ENCODE measurements around the gene HECTD3.
"Not testable (repeated sequence)": the region's sequence is repeated elsewhere in the genome, so short reads cannot be mapped to it uniquely, and the experiment has no call there.

The HECTD3 gene

DNA sequence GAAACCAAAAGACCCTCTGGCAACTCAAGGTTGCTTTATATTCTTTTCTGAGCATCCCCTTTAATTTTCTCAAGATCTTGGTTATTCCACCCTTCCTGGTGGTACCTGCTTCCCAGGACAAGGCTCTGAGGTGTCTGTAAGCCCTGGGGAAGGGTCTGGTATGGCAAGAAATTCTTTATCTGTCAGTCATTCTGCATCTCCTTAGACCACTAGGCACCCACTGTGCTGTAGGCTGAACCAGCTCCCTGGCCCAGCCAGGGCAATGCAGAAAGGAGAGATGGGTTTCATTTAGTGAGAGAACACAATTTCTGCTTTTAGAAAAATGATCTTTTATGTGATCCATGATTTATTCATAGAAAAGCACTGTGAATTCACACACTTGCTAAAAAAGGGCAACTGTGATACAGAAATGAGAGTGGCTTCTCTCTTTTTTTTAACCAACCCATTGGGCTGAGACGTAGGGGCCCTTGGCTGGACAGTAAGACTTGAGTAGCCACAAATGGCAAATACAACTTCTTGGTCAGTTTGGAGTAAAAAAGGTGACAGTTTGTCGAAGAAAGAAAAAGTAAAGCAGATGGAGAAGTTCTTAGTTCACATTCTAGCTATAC lies 5.1 kb upstream of the HECTD3 start:
- in situ Hi-C loops (cut with HindIII; ENCODE audit: low pct_ligation_motif_present, low pct_unique_long_range_greater_than_20kb, low sequenced_read_pairs) = no loop called here
- DNase-seq = no peak

DNA sequence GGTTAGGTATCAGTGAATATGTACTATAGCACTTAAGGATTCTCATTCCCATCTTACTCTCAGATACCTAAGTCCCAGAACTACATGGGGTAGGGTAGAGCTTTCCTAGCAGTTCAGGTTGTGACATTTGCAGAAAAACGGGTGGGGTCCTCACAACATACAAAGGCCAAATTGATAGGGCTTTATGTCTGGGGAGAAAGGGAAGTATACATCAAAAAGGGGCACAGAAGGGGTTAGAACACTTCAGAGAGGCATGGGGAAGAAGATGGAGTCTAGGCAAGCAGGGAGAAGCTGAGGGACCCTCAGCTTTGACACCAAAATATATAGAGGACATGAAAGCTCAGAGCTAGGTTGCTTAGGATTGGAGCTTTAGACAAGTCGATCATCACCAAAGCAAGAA lies 4.6 kb upstream of the HECTD3 start:
- DNase-seq = no peak
- in situ Hi-C loops (cut with HindIII; ENCODE audit: low pct_ligation_motif_present, low pct_unique_long_range_greater_than_20kb, low sequenced_read_pairs) = no loop called here

DNA sequence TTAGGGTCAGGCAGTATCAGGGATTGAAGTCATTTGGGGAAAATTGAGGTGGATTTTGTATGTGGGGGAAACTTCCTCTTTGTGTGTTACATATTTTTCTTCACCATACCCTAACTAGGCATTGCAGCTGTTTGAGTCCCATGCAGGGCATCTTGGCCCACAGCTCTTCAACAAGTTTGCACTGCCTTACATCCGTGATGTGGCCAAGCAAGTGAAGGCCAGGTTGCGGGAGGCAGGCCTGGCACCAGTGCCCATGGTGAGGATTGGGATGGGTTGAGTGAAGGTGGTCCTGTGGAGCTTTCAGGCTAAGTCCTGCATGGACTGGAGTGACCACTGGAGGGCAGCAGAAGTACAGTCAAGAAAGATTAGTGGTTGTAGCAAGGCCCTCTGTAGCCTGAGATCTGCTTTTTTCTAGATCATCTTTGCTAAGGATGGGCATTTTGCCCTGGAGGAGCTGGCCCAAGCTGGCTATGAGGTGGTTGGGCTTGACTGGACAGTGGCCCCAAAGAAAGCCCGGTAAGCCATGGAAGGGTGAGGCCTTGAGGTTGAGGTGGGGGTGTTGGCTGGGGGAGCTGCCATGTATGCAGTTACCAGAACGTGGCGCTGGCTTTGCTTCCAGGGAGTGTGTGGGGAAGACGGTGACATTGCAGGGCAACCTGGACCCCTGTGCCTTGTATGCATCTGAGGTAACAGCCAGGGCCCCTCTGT lies 3.4 kb upstream of the HECTD3 start:
- in situ Hi-C loops (cut with HindIII; ENCODE audit: low pct_ligation_motif_present, low pct_unique_long_range_greater_than_20kb, low sequenced_read_pairs) = no loop called here
- peak; percentile 70 for DNase-seq

DNA sequence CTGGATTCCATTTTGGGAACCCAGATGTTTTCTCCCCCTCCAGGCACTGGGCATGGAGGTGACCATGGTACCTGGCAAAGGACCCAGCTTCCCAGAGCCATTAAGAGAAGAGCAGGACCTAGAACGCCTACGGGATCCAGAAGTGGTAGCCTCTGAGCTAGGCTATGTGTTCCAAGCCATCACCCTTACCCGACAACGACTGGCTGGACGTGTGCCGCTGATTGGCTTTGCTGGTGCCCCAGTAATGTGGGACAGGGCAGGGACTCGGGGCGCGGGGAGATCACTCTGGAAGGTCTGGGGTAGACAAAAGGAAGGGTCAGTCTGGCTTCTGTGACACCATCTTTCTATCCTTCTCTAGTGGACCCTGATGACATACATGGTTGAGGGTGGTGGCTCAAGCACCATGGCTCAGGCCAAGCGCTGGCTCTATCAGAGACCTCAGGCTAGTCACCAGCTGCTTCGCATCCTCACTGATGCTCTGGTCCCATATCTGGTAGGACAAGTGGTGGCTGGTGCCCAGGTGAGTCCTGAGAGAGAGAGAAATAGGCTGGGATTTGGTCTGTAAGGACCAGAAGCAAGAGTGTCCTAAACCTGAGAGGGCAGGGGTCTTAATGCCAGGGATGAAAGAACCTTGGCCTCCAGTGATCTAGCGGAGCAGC lies 2.6 kb upstream of the HECTD3 start:
- no peak for DNase-seq
- in situ Hi-C loops (cut with HindIII; ENCODE audit: low pct_ligation_motif_present, low pct_unique_long_range_greater_than_20kb, low sequenced_read_pairs) = no loop called here

DNA sequence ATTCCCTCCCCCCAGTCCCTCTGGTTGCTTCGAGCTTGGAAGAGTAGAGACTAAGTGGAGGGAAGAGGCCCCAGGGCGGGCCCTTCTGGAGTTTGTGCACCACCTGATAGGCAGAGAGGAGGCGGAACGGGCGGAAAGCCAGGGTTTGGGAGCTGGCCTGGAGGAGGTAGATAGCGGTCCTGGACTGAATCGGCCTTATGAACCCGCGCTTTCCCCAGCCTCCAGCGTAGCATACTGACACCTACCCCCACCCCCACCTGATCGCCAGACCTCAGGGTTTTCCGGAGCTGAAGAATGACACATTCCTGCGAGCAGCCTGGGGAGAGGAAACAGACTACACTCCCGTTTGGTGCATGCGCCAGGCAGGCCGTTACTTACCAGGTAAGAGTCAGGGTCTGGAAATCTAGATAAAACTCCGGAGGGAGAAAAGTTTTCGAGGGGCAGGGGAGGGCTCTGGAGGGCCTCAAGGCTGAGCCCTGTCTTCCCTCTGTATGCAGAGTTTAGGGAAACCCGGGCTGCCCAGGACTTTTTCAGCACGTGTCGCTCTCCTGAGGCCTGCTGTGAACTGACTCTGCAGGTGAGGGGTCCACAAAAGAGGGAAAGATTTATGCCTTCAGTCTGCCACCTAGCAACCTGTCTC lies 1.6 kb upstream of the HECTD3 start:
- in situ Hi-C loops (cut with HindIII; ENCODE audit: low pct_ligation_motif_present, low pct_unique_long_range_greater_than_20kb, low sequenced_read_pairs) = no loop called here
- DNase-seq = peak; percentile 56

DNA sequence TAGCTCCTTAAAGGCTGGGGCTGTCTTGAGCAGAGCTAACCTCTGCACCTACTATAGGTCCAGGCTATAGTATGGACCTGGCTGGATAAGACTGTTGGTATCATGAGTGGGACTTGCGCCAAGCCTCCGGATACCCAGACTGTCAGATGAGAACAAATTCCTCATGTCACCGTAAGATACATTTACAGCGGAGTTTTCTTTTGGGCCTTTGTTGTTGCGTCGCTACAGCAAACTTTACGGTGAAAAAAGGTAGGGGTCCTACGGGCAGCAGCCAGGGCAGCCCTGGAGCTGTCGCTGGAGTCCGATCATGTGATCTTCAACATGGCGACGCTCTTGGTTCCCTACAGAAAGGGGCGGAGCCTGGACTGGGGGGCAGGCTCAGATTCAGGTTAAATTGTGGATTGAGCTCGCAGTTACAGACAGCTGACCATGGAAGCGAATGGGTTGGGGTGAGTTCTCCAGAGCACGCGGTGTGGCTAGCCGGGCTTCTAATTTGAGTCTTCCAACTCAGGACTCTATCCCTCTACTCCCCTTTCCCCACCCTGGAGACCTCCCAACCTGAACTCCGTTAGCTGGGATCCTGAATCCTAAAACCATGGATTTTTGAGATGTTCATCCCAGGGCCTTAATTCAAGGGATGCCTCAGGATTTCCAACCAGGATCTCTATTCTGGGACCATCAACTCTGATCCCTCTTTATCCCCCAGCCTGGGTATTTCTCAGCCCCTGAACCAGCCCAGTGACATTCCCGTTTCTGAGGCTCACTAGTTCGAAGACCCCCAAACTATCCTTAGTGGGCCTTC lies 914 bp upstream of the HECTD3 start, which contains the start of gene UROD:
TSS of gene UROD (plus strand) at position 418 of the 802 bp plus-strand sequence. CDS start at position 430, 12 bp downstream.
- in situ Hi-C loops (cut with HindIII; ENCODE audit: low pct_ligation_motif_present, low pct_unique_long_range_greater_than_20kb, low sequenced_read_pairs) = no loop called here
- peak; percentile 94 for DNase-seq

DNA sequence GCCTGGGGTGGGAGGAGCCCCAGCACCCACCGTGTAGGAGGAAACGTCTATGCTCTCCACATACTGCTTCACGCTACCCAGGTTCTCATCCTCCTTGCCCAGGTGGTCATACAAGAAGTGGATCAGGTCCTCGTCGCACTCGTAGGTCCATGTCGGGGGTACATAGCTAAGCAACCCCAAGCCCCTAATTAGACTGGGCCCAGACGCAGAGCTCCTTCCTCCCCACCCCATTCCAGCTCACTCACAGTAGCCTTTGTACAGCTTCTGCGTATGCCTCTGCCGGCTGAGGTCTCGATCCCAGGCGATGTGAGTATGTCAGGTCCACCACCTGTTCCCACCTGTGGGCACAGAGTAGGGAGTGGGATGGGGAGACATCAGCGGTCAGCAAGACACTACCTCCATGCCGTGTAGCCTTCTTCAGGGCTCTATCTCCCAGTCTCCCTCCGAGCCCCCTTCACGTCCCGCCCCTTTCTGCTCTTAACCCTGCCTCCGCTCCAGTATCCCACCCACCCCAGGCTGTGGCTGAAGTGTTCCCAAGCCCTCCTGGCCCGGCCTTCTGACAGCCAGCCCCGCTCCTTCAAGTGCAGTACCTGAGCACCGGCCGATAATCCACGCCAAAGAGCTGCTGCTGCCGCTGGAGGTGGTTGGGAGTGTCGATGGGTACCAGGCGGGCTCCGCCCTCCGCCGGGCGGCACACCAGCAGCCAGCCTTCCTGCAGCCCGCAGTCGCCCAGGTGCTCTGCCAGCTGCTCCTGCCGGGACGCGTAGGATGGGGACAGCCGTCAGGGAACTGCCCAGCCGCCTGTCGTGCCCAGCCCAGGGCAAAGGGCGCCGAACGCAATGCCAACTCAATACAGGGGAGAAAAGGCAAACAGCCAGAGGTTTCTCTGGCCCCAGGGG lies 919 bp downstream of the HECTD3 start:
- DNase-seq = peak; percentile 5
- in situ Hi-C loops (cut with HindIII; ENCODE audit: low pct_ligation_motif_present, low pct_unique_long_range_greater_than_20kb, low sequenced_read_pairs) = no loop called here

DNA sequence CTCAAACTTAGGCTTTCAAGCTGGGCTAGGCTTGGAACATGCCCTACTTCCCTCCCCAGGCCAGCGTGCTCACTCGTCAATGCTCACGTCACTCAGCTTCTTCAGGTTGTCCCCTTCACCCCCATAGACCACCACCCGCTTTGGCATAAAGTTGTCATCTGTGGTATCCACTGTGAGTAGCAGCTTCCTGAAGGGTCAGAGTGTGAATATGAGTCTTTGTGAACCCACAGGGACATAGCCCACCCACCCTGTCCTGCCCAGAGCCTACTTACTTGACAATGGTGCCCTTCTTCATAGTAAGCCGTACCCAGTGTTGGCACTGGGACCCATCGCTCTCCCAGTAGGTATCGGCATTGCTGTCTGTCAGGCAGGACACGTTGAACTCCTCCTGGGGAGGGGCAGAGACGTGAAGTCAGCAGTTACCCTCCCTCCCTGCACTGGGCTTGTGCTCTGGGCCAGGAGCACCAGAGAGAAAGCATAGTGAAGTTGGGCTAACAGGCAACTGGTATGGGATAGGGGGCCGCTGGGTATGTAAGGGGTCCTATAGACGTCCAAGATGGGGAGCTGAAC lies 1.7 kb downstream of the HECTD3 start:
- in situ Hi-C loops (cut with HindIII; ENCODE audit: low pct_ligation_motif_present, low pct_unique_long_range_greater_than_20kb, low sequenced_read_pairs) = no loop called here

DNA sequence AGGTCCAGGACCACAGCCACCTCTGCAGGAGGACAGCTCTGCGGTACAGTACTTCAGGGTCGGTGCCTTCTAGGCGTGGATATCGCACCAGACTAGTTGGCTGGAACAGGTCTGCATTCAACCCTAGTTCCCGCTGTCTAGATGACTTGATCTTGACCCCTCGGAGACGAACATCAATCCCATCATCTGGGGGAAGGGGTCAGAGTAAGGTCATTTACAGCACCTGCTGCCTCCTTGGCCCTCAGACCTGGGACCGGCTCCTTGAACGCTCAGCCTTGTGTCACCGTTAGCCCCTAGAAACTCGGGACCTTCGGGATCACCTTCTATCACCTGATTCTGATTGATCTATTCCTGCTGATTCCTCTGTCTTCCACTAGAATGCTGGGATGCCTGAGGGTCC lies 2.6 kb downstream of the HECTD3 start:
- DNase-seq = no peak
- in situ Hi-C loops (cut with HindIII; ENCODE audit: low pct_ligation_motif_present, low pct_unique_long_range_greater_than_20kb, low sequenced_read_pairs) = no loop called here

More for the DNA sequence above, 1.7 kb downstream of the HECTD3 start:
- DNase-seq = no peak

DNA sequence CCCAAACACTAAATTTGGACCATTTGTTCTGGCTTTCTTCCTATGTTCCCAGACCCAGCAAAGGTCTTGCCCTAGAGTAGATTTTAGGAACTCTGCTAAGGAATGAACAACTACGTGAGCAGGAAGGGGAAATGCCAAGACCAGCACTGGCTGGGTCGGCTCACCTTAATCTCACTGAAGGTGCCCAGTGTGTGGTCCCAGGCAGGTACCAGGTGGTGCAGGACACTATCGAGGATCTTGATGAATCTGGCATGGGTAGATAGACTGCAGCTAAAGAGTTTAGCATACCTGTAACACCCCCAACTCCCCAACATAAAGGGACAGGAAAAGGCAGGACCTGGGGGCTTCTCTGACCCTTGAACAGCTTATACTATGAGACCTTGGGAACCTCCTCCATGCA lies 3.0 kb downstream of the HECTD3 start:
- no peak for DNase-seq
- in situ Hi-C loops (cut with HindIII; ENCODE audit: low pct_ligation_motif_present, low pct_unique_long_range_greater_than_20kb, low sequenced_read_pairs) = no loop called here

DNA sequence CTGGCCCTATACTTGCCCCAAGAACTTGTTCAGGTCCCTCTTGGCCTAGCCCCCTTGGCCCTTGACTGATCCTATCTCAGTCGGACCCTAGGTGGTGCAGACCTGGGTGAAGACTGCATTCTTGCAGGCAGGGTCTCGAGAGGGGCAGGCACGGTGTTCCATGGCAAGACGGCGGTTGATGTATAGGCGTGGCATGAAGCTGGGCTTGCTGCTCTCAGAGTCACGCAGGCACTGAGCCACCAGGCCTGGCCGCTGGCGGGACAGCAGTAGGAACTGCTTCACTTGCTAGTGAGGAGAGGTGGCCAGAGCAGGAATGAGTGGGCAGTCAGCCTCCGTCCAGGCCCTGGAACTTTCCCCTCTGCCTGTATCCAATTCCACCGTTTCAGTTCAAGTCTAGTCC lies 3.8 kb downstream of the HECTD3 start:
- in situ Hi-C loops (cut with HindIII; ENCODE audit: low pct_ligation_motif_present, low pct_unique_long_range_greater_than_20kb, low sequenced_read_pairs) = no loop called here
- no peak for DNase-seq

DNA sequence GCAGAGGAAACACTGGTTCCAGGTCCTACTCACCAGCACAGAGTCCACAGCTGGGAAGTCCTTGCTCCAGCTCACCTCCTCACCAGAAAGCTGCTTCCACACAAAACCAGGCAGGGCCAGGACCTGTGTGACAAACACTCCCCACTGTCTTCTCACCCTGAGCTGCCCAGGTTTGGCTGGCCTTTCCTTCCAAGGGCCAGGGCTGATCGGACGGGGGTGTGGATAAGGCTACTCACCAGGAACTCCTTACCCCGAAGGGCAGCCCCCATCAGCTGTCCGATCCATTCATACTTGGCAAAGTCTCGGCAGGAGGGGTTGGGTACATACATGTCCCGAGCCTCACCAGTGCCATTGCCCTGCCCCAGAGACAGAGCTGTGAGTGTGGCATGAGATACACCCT lies 5.4 kb downstream of the HECTD3 start:
- DNase-seq = no peak
- in situ Hi-C loops (cut with HindIII; ENCODE audit: low pct_ligation_motif_present, low pct_unique_long_range_greater_than_20kb, low sequenced_read_pairs) = no loop called here

DNA sequence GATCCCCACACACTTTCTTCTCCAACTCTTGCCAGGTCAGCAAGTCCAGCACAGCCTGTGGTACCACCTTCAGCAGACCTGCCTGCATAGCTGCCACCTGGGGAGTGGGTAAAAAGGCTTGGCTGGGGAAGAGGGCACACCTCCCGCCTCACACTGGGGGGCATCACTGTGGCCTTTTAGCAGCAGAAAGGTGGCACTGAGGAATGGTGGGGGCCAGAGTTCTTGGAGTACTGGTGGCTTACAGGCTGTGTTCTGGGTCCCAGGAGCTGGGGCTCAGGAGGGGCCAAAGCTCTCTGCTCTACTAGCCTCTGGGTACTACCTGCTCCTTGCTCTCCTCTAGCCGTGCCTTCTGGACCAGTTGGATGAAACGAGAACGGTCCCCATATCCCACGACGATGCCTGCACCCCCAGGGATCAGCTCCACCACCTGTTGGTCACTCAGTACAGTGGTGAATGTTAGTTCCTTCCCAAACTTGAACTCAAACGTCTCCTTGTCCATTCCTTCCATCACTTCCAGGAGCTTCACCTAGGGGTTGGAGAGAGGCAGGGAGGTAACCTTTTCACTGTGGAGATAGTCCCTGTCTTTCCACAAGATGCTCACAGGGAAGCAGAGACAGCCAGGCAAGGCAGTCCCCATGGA lies 6.7 kb downstream of the HECTD3 start:
- DNase-seq = no peak
- in situ Hi-C loops (cut with HindIII; ENCODE audit: low pct_ligation_motif_present, low pct_unique_long_range_greater_than_20kb, low sequenced_read_pairs) = no loop called here

DNA sequence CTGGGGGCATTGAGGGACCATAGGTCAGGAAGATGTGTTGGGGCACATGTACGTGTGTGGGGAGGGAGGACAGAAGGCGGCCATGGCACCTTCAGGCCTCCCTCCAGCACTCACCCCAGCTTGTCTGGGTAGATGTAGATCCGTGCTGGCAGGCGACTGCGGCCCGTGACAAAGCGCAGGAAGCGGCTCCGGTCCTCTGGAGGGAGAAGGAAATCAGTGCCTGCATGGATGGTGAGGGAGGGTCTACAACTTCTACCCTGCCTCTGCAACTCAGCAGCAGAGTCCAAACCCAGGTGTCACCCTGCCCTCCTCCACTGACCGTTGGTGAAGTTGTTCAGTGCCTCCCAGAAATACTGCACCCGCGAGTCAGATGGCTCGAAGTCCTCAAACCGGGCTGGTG lies 7.4 kb downstream of the HECTD3 start:
- no peak for DNase-seq
- in situ Hi-C loops (cut with HindIII; ENCODE audit: low pct_ligation_motif_present, low pct_unique_long_range_greater_than_20kb, low sequenced_read_pairs) = no loop called here

DNA sequence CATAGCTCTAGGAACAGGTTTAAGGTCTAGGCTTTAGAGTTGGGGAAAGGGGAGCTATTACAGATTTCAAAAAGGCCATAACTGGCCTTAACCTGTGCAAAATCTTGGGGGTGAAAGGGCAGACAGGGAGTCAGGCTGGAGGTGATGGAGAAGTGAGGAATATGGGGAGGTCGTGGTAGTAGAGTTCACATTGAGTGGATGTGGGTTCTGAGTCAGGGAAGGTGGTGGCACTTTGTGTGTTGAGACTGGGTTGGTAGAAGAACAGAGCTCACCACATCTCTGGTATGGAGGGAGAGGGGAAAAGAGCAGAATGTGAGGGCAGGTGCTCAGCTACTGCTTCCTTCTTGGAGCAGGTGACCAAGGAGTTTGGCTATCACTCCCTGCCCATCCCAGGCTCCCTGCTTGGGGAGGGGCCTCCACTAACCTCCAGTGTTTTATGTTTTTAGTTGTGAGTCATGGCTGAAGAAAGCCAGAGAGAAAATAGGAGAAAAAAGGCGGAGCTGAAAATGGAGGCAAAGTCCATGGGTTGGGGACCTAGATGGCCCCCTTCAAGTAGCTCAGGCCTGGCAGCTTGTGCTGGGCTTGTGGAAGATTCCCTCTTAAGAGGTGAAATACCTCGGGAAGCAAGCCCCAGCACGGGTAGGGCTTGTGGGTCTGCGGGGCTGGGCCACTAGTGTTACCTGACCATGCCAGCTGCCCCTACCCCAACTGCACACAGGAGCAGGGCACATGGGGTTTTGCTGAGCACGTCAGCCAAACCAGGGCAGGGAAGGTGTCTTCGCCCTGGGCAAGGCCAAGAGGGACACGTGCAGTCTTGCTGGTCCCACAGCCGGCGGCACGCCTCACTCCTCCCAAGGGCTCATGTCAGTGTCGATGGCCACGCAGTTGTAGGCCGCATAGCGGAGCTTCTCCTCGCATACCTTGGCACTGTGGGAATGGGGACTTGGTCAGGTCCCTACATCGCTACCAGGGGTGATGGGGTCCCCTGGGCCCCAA lies 8.2 kb downstream of the HECTD3 start:
- in situ Hi-C loops (cut with HindIII; ENCODE audit: low pct_ligation_motif_present, low pct_unique_long_range_greater_than_20kb, low sequenced_read_pairs) = no loop called here
- DNase-seq = no peak

DNA sequence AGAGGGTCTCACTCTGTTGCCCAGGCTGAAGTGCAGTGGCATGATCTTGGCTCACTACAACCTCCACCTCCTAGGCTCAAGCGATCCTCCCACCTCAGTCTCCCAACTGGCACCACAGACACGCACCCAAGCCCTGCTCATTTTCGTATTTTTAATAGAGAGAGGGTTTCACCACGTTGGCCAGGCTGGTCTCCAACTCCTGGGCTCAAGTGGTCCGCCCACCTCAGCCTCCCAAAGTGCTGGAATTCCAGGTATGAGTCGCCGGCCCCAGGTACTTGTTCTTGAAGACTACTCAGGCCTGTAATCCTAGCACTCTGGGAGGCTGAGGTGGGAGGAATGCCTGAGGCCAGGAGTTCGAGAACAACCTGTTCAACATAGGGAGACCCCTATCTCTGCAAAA lies 9.5 kb downstream of the HECTD3 start:
- in situ Hi-C loops (cut with HindIII; ENCODE audit: low pct_ligation_motif_present, low pct_unique_long_range_greater_than_20kb, low sequenced_read_pairs); DNase-seq: not testable (repeated sequence)
